ENCODE data around the gene PREB. TPM values are rescaled to one million over a fixed set of nuclear protein-coding genes. Genes with fewer than 3 reads are reported as not detected.

Gene PREB
- total RNA-seq, 4 donors from 2014 or later = 117 to 197 (median 154) TPM

GRCh38 chr2:27155069-27155520 is 20.7 kb upstream of the PREB start:
- in situ Hi-C loops (cut with MboI; ENCODE audit: low sequenced_read_pairs in 4 of 4) = no loop called here
- no peaks in the 10 kb centered on the region for H3K27me3 ChIP-seq

DNA sequence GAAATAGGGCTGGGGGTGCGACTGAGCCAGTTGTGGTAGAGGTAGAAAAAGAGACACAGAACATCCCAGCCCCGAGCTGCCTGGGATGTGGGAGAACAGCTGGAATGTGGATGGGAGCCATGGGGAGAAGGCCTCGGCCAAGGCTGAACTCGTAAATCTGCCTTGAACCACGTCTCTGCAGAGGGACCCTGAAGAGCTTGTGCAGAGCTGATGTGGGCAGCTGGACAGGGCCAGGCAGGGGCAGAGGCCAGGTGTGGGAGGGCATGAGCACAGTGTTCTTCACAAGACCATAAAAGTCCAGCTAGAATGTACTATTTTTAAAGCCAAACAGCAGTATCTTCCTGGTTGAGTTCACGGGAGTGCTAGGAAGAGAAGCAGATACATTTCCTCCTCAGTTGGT is 20.1 kb upstream of the PREB start:
- no peak overlapping the region for H3K27ac ChIP-seq
- no peaks in the 10 kb centered on the region for H3K9me3 ChIP-seq
- no peaks in the 10 kb centered on the region for H3K27me3 ChIP-seq
- ATAC-seq (no peak), DNase-seq (no peak)
- no peaks in the 10 kb centered on the region for H3K36me3 ChIP-seq
- H3K4me3 ChIP-seq = no peak overlapping the region
- intact Hi-C loops (cut with DNase I; ENCODE audit: low total_unique reads) = no loop called here
- H3K4me1 ChIP-seq = no peaks in the 10 kb centered on the region
- TF ChIP-seq, protein P1, sequence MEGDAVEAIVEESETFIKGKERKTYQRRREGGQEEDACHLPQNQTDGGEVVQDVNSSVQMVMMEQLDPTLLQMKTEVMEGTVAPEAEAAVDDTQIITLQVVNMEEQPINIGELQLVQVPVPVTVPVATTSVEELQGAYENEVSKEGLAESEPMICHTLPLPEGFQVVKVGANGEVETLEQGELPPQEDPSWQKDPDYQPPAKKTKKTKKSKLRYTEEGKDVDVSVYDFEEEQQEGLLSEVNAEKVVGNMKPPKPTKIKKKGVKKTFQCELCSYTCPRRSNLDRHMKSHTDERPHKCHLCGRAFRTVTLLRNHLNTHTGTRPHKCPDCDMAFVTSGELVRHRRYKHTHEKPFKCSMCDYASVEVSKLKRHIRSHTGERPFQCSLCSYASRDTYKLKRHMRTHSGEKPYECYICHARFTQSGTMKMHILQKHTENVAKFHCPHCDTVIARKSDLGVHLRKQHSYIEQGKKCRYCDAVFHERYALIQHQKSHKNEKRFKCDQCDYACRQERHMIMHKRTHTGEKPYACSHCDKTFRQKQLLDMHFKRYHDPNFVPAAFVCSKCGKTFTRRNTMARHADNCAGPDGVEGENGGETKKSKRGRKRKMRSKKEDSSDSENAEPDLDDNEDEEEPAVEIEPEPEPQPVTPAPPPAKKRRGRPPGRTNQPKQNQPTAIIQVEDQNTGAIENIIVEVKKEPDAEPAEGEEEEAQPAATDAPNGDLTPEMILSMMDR (IDR thresholded peaks at IDR 0.05 in 4 of 5, conservative IDR thresholded peaks at IDR 0.05 in 1 of 5) = no peak
- TF ChIP-seq POLR2A (IDR thresholded peaks at IDR 0.05) = no peak
- in situ Hi-C loops (cut with MboI; ENCODE audit: low sequenced_read_pairs in 4 of 4) = no loop called here

More at GRCh38 chr2:27155069-27155520, 20.7 kb upstream of the PREB start:
- TF ChIP-seq, protein P1 (IDR thresholded peaks at IDR 0.05 in 4 of 5, conservative IDR thresholded peaks at IDR 0.05 in 1 of 5) = no peak
- TF ChIP-seq POLR2A (IDR thresholded peaks at IDR 0.05) = no peak
- DNase-seq (no peak), ATAC-seq (no peak)
- Histone ChIP-seq H3K27ac (no peak overlapping the region), H3K4me3 (no peak overlapping the region), H3K9me3 (no peaks in the 10 kb centered on the region), H3K4me1 (no peaks in the 10 kb centered on the region), H3K36me3 (no peaks in the 10 kb centered on the region)
- intact Hi-C loops (cut with DNase I; ENCODE audit: low total_unique reads) = no loop called here

DNA sequence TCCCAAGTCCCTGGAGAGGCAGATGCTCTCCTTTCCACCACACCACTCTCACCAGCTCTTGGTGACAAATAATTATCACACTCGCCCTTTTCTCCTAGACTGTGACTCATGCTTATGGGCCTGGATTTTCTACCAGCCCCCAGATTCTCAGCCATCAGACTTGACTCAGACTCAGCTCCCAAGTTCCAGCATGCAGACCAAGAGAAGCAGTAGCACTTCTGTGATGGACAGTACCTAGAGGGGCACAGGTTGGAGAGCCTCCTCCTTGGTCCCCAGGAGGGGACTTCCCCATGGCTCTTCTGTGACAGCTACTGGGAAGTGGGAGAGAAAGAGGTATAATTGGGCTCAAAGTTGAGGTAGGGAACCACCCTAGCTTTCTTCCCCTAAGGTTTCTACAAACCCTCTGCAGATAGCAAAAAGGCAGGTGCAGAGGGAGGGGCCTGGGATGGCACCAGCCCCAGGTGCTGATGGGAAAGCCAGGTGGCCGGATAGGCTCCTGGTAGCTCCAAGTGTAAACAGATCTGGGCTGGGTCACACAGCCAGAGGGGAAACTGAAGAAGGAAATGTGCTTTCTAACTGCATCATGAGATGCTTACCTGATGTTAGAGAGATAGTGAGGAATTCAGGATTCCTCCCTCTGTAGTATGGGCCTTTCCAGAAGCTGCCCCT is 18.5 kb upstream of the PREB start:
- Histone ChIP-seq H3K9me3 (no peaks in the 10 kb centered on the region), H3K4me3 (no peak overlapping the region), H3K27me3 (no peaks in the 10 kb centered on the region), H3K36me3 (no peaks in the 10 kb centered on the region), H3K27ac (no peak overlapping the region), H3K4me1 (no peaks in the 10 kb centered on the region)
- intact Hi-C loops (cut with DNase I; ENCODE audit: low total_unique reads) (no loop called here), in situ Hi-C loops (cut with MboI; ENCODE audit: low sequenced_read_pairs in 4 of 4) (no loop called here)
- ATAC-seq (no peak), DNase-seq (no peak)
- TF ChIP-seq, protein P1 (IDR thresholded peaks at IDR 0.05 in 4 of 5, conservative IDR thresholded peaks at IDR 0.05 in 1 of 5) = no peak
- TF ChIP-seq POLR2A (IDR thresholded peaks at IDR 0.05) = no peak

DNA sequence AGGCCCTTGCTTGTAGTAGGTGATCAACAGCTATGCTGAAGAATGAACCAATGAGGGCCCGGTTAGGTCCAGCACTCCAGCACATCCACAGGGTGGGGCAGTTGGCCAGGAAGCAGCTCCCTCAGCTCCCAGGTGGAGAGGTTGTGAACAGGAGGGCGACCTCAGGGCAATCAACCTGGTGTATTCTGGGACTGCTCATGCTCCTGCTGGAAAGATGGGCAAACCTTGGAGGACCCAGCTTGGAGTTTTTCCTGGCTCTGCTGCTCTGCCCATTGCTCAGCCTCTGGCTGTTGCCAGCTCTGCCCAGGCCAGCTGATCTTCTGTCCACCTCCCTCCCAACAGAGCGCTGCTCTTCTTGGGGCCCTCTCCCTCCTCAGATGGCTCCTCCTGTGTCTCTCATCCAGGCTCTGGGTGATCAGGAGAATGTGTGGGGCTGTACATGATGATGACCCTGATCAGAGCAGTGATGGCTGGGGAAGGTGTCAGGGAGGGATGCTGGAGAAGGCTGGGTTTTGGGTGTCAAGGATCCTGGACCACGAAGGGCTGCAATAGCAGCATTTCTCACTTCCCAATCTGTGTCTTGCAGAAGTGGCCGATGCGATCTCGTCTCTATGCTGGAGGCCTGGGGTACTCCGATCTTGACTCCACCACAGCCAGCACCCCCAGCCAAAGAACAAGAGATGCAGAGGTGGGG is 17.8 kb upstream of the PREB start:
- ATAC-seq (no peak), DNase-seq (no peak)
- Histone ChIP-seq H3K27ac (no peak overlapping the region), H3K9me3 (no peaks in the 10 kb centered on the region), H3K4me3 (no peak overlapping the region), H3K4me1 (no peaks in the 10 kb centered on the region), H3K27me3 (no peaks in the 10 kb centered on the region), H3K36me3 (no peaks in the 10 kb centered on the region)
- in situ Hi-C loops (cut with MboI; ENCODE audit: low sequenced_read_pairs in 4 of 4) (no loop called here), intact Hi-C loops (cut with DNase I; ENCODE audit: low total_unique reads) (no loop called here)
- no peak for TF ChIP-seq POLR2A (IDR thresholded peaks at IDR 0.05)
- TF ChIP-seq, protein P1 (IDR thresholded peaks at IDR 0.05 in 4 of 5, conservative IDR thresholded peaks at IDR 0.05 in 1 of 5) = no peak
